ENCODE measurements around the gene DLG2. TPM values are rescaled to one million over a fixed set of nuclear protein-coding genes. Genes with fewer than 3 reads are reported as not detected.

The DLG2 gene
- total and polyA plus RNA-seq, 7 donors: 0.60 to 25.8 (median 9.7) TPM; not detected in 1

GRCh38 chr11:85643191-85643614 lies 16.1 kb upstream of the DLG2 start:
- WGBS, 2 donors: 20 to 58% methylated on average over 2 of the region's 2 CpGs
- DNase-seq: no peak
- intact Hi-C loops (cut with DNase I): no loop called here
- peaks cover 0 to 8% (median 4%) of the 10 kb centered on the region in 4 donors for H3K4me1 ChIP-seq
- H3K27ac ChIP-seq: no peak overlapping the region
- H3K4me3 ChIP-seq: no peak overlapping the region
- H3K27me3 ChIP-seq: no peaks in the 10 kb centered on the region
- TF ChIP-seq EP300 (IDR thresholded peaks at IDR 0.05): no peak
- H3K9me3 ChIP-seq: no peaks in the 10 kb centered on the region
- H3K36me3 ChIP-seq: no peaks in the 10 kb centered on the region

- H3K27ac ChIP-seq: no peak overlapping the region
- 53 to 55% methylated on average over 3 of the region's 3 CpGs for WGBS, 2 donors
- H3K4me3 ChIP-seq: no peak overlapping the region
- intact Hi-C loops (cut with DNase I): no loop called here
- no peak for DNase-seq
- no peaks in the 10 kb centered on the region for H3K27me3 ChIP-seq
- peaks cover 0 to 9% (median 5%) of the 10 kb centered on the region in 4 donors for H3K4me1 ChIP-seq
- H3K36me3 ChIP-seq: peaks cover 4 to 51% (median 5%) of the 10 kb centered on the region in 4 donors
- no peaks in the 10 kb centered on the region for H3K9me3 ChIP-seq
- TF ChIP-seq EP300 (IDR thresholded peaks at IDR 0.05) (no peak), CTCF (IDR thresholded peaks at IDR 0.05) (no peak), POLR2AphosphoS5 (IDR thresholded peaks at IDR 0.05) (no peak), POLR2A (IDR thresholded peaks at IDR 0.05) (no peak)
These were observed 7.6 kb upstream of the DLG2 start for GRCh38 chr11:85634747-85635146.

GRCh38 chr11:85628771-85629341 lies 1.7 kb upstream of the DLG2 start:
- intact Hi-C loops (cut with DNase I): loop anchor here (1.0 to 5.0 kb wide), 4 partner anchors 18 to 615 kb away; partner anchors contain the start of genes CCDC89, EED and TMEM126A
- 1 to 2% methylated on average over 13 of the region's 13 CpGs for WGBS, 2 donors
- TF ChIP-seq POLR2A (IDR thresholded peaks at IDR 0.05): no peak
- TF ChIP-seq CTCF (IDR thresholded peaks at IDR 0.05): no peak
- no peak for TF ChIP-seq EP300 (IDR thresholded peaks at IDR 0.05)
- no peak for TF ChIP-seq POLR2AphosphoS5 (IDR thresholded peaks at IDR 0.05)
- peak overlapping the region; percentile 58 to 90 (median 68) for H3K4me3 ChIP-seq
- H3K4me1 ChIP-seq: peaks cover 0 to 30% (median 27%) of the 10 kb centered on the region in 4 donors
- no peaks in the 10 kb centered on the region for H3K9me3 ChIP-seq
- no peak for DNase-seq
- peak overlapping the region; percentile 88 to 98 (median 96) for H3K27ac ChIP-seq
- peaks cover 0 to 16% (median 0%) of the 10 kb centered on the region in 4 donors for H3K36me3 ChIP-seq
- no peaks in the 10 kb centered on the region for H3K27me3 ChIP-seq

- peaks cover 0 to 30% (median 27%) of the 10 kb centered on the region in 4 donors for H3K4me1 ChIP-seq
These were observed 1.0 kb upstream of the DLG2 start, which contains the start of gene TMEM126B for GRCh38 chr11:85627998-85628770. TSS of gene TMEM126B (plus strand) at chr11:85628593. CDS start at chr11:85628608, 15 bp downstream.

More at GRCh38 chr11:85627998-85628770, 1.0 kb upstream of the DLG2 start, which contains the start of gene TMEM126B:
- peak within 1 kb of the TSS; percentile 58 to 90 (median 68) for H3K4me3 ChIP-seq
- H3K9me3 ChIP-seq: no peaks in the 10 kb centered on the region
- intact Hi-C loops (cut with DNase I): loop anchor here (1.0 to 5.0 kb wide), 4 partner anchors 19 to 616 kb away; partner anchors contain the start of genes CCDC89, EED and TMEM126A
- no peaks in the 10 kb centered on the region for H3K27me3 ChIP-seq
- DNase-seq: peak; percentile 99
- H3K27ac ChIP-seq: peak within 1 kb of the TSS; percentile 88 to 98 (median 96)
- WGBS, 2 donors: 0% methylated on average over 41 of the region's 41 CpGs
- TF ChIP-seq POLR2AphosphoS5 (IDR thresholded peaks at IDR 0.05) (peak; percentile 91 to 98 (median 96)), CTCF (IDR thresholded peaks at IDR 0.05) (no peak), EP300 (IDR thresholded peaks at IDR 0.05) (peak in 1 of 4 donors; percentile 27), POLR2A (IDR thresholded peaks at IDR 0.05) (peak; percentile 69 to 81)
- H3K36me3 ChIP-seq: peaks cover 0 to 16% (median 0%) of the 10 kb centered on the region in 4 donors

Data from sigmoid colon (tissue), 7 donors.